SK-N-SH (cell line): Measurements from ENCODE around the gene SPRR1A. TPM values are rescaled to one million over a fixed set of nuclear protein-coding genes. Genes with fewer than 3 reads are reported as not detected.

Source experiments
- CTCF ChIA-PET: fragments of 300-600, 350-600 bp; formaldehyde crosslinking; extraction: SDS; loops from one replicate; lab custom pipeline; 2021; lab: Yijun Ruan, JAX
- POLR2A ChIA-PET: fragments of 350-600 bp; sonication (Branson Sonifier 250); formaldehyde crosslinking; extraction: SDS; loops from one replicate; lab custom pipeline; 2020; ENCODE audit warnings: antibody characterized with exemption, inconsistent platforms; lab: Yijun Ruan, JAX
- DNase-seq: peaks from one replicate; pipeline ENCODE4 v3.0.0; 2012
- H2AFZ ChIP-seq: fragments of 200-600 bp; sonication (generic); 2 replicates; pipeline ENCODE4 v1.8.1; 2016; ENCODE audit warnings: antibody characterized with exemption, mild to moderate bottlenecking, low read depth
- H3F3A ChIP-seq: fragments of 200-600 bp; sonication (generic); replicated peaks from 2 replicates; pipeline ENCODE3; 2016; ENCODE audit warnings: antibody characterized with exemption, mild to moderate bottlenecking; ENCODE audit not compliant: insufficient read depth
- H3K27ac ChIP-seq, 2 experiments: fragments of 200-500 bp in 1 of 2; fragments of 200-600 bp in 1 of 2; sonication (Bioruptor generic) in 1 of 2; sonication (generic), shearing (Covaris generic) in 1 of 2; 2 replicates each; pipeline versions ENCODE4 v1.5.1 to v1.6.1; 2014 to 2016; ENCODE audit warnings: low read depth in 2 of 2, inconsistent platforms in 1 of 2, low read length in 1 of 2, mild to moderate bottlenecking in 1 of 2, mixed read lengths in 1 of 2
- H3K27me3 ChIP-seq: fragments of 200-600 bp; sonication (generic), shearing (Covaris generic); 2 replicates; pipeline ENCODE4 v1.6.1; 2016; ENCODE audit warnings: mixed run types; ENCODE audit not compliant: insufficient read depth
- H3K36me3 ChIP-seq, 2 experiments: fragments of 200-500 bp in 1 of 2; fragments of 200-600 bp in 1 of 2; sonication (Bioruptor generic) in 1 of 2; sonication (generic) in 1 of 2; replicated peaks in 1 of 2; 2 replicates each; pipeline versions ENCODE3 to v1.5.1; 2014 to 2016; ENCODE audit warnings: low read length in 1 of 2, mild to moderate bottlenecking in 1 of 2; ENCODE audit not compliant: insufficient read depth in 2 of 2, control insufficient read depth in 1 of 2
- H3K4me1 ChIP-seq, 2 experiments: fragments of 200-500 bp in 1 of 2; fragments of 200-600 bp in 1 of 2; sonication (Bioruptor generic) in 1 of 2; sonication (generic), shearing (Covaris generic) in 1 of 2; 2 replicates each; pipeline versions ENCODE4 v1.5.1 to v1.6.1; 2014 to 2016; ENCODE audit warnings: low read depth in 1 of 2, low read length in 1 of 2, mixed run types in 1 of 2; ENCODE audit not compliant: insufficient read depth in 2 of 2, control insufficient read depth in 1 of 2
- H3K4me2 ChIP-seq: fragments of 200-600 bp; sonication (generic), shearing (Covaris generic); 2 replicates; pipeline ENCODE4 v1.6.1; 2017; ENCODE audit warnings: mixed run types
- H3K4me3 ChIP-seq, 2 experiments: fragments of 200-500 bp in 1 of 2; fragments of 200-600 bp in 1 of 2; sonication (Bioruptor generic) in 1 of 2; sonication (generic), shearing (Covaris generic) in 1 of 2; 2 replicates each; pipeline versions ENCODE4 v1.5.1 to v1.8.1; 2014 to 2016; ENCODE audit warnings: low read depth in 2 of 2, inconsistent platforms in 1 of 2, low read length in 1 of 2, mild to moderate bottlenecking in 1 of 2, mixed read lengths in 1 of 2, moderate library complexity in 1 of 2
- H3K79me2 ChIP-seq: fragments of 200-600 bp; sonication (generic); 2 replicates; pipeline ENCODE4 v1.8.1; 2017; ENCODE audit warnings: mild to moderate bottlenecking; ENCODE audit not compliant: insufficient read depth
- H3K9ac ChIP-seq: fragments of 200-600 bp; sonication (generic); 2 replicates; pipeline ENCODE4 v1.6.1; 2017; ENCODE audit warnings: mixed run types
- H3K9me2 ChIP-seq: fragments of 200-600 bp; sonication (generic); 2 replicates; pipeline ENCODE4 v1.6.1; 2017; ENCODE audit warnings: mixed run types
- H3K9me3 ChIP-seq: fragments of 200-600 bp; sonication (generic); 2 replicates; pipeline ENCODE4 v1.6.1; 2017; ENCODE audit warnings: mixed run types, mild to moderate bottlenecking, moderate library complexity
- H4K20me1 ChIP-seq: fragments of 200-600 bp; sonication (generic); 2 replicates; pipeline ENCODE4 v1.6.1; 2017; ENCODE audit warnings: mild to moderate bottlenecking, mixed run types; ENCODE audit not compliant: insufficient read depth
- ELF1 ChIP-seq: IDR thresholded peaks from 2 replicates; pipeline ENCODE4 v1.4.0; 2012
- EZH2phosphoT487 ChIP-seq: fragments of 200-600 bp; sonication (generic); IDR thresholded peaks from 2 replicates; pipeline ENCODE4 v1.6.1; 2017; ENCODE audit warnings: low read depth, mixed run types, mild to moderate bottlenecking, antibody characterized with exemption, moderate library complexity, borderline replicate concordance
- FOSL2 ChIP-seq: IDR thresholded peaks from 2 replicates; pipeline ENCODE4 v1.4.0; 2012; ENCODE audit warnings: low read depth, mild to moderate bottlenecking, moderate library complexity, borderline replicate concordance
- MEF2A ChIP-seq: IDR thresholded peaks from 2 replicates; pipeline ENCODE4 v1.4.0; 2012; ENCODE audit warnings: low read depth, borderline replicate concordance
- MXI1 ChIP-seq: IDR thresholded peaks from 2 replicates; pipeline ENCODE4 v1.6.1; 2012; ENCODE audit warnings: mild to moderate bottlenecking, low read depth, low read length, improper control_type of control experiment
- NFIC ChIP-seq: IDR thresholded peaks from 2 replicates; pipeline ENCODE4 v1.4.0; 2012; ENCODE audit warnings: borderline replicate concordance
- PBX3 ChIP-seq: IDR thresholded peaks from 2 replicates; pipeline ENCODE4; 2012
- SIN3A ChIP-seq: IDR thresholded peaks from 2 replicates; pipeline ENCODE4 v1.6.1; 2012; ENCODE audit warnings: low read depth, mild to moderate bottlenecking, low read length, moderate library complexity, borderline replicate concordance
- SMC3 ChIP-seq: IDR thresholded peaks from 2 replicates; pipeline ENCODE4 v1.6.1; 2012; ENCODE audit warnings: low read depth, low read length, improper control_type of control experiment
- TCF12 ChIP-seq: IDR thresholded peaks from 2 replicates; pipeline ENCODE4 v1.4.0; 2012
- TEAD4 ChIP-seq: IDR thresholded peaks from 2 replicates; pipeline ENCODE4 v1.4.0; 2012; ENCODE audit warnings: mild to moderate bottlenecking, borderline replicate concordance; ENCODE audit not compliant: insufficient read depth
- WGBS: methylation state at CpG from one replicate; pipeline ENCODE4 v1.1.6; 2017; ENCODE audit warnings: low lambda C conversion rate; 5-methylcytosine and 5-hydroxymethylcytosine counted together
- polyA plus RNA-seq, 3 experiments: library from polyadenylated mRNA; depleted of rRNA; stranded (reverse); fragments of >200 nt; gene quantifications; 2 replicates each; pipeline ENCODE4 v1.2.3, GENCODE V29; 2012
- TF ChIP-seq, protein P1 (sequence below): IDR thresholded peaks from 2 replicates; pipeline ENCODE4 v1.4.0; 2012; ENCODE audit warnings: low read depth, borderline replicate concordance
- TF ChIP-seq, protein P2 (sequence below): IDR thresholded peaks from 2 replicates; pipeline ENCODE4 v1.6.1; 2012; ENCODE audit warnings: mild to moderate bottlenecking, low read depth, low read length, moderate library complexity

Gene SPRR1A
- not detected in 2 replicates for polyA plus RNA-seq (2012; rRNA removed)
- polyA plus RNA-seq (2012; cell fraction: cytosol; rRNA removed) = not detected in 2 replicates
- polyA plus RNA-seq (2012; cell fraction: nucleus; rRNA removed) = not detected in 2 replicates

GRCh38 chr1:152983743-152984142 lies at the start of gene SPRR1A:
SPRR1A (plus strand) TSS chr1:152984081; CDS start chr1:152985231, 1,150 bp downstream.
- H3K9ac ChIP-seq = no peak within 1 kb of the TSS
- no peak within 1 kb of the TSS for H3K4me3 ChIP-seq
- ChIA-PET CTCF (no interaction called here), POLR2A (no interaction called here)
- H3K36me3 ChIP-seq = no peaks in the 10 kb centered on the region
- H3K79me2 ChIP-seq = no peaks in the 10 kb centered on the region
- H3F3A ChIP-seq = no peaks in the 10 kb centered on the region
- H3K27ac ChIP-seq = no peak within 1 kb of the TSS
- no peaks in the 10 kb centered on the region for H3K27me3 ChIP-seq
- H3K4me2 ChIP-seq = no peak within 1 kb of the TSS
- no peak within 1 kb of the TSS for H2AFZ ChIP-seq
- WGBS = 10% methylated on average over 3 of the region's 3 CpGs
- H3K9me2 ChIP-seq = no peaks in the 10 kb centered on the region
- no peak for DNase-seq
- TF ChIP-seq EZH2phosphoT487 (no peak), FOSL2 (no peak), TEAD4 (no peak), NFIC (no peak), SMC3 (no peak), TCF12 (no peak), MEF2A (no peak), MXI1 (no peak), SIN3A (no peak), ELF1 (no peak), PBX3 (no peak)
- TF ChIP-seq, protein P1, sequence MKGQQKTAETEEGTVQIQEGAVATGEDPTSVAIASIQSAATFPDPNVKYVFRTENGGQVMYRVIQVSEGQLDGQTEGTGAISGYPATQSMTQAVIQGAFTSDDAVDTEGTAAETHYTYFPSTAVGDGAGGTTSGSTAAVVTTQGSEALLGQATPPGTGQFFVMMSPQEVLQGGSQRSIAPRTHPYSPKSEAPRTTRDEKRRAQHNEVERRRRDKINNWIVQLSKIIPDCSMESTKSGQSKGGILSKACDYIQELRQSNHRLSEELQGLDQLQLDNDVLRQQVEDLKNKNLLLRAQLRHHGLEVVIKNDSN = no peak
- TF ChIP-seq, protein P2, sequence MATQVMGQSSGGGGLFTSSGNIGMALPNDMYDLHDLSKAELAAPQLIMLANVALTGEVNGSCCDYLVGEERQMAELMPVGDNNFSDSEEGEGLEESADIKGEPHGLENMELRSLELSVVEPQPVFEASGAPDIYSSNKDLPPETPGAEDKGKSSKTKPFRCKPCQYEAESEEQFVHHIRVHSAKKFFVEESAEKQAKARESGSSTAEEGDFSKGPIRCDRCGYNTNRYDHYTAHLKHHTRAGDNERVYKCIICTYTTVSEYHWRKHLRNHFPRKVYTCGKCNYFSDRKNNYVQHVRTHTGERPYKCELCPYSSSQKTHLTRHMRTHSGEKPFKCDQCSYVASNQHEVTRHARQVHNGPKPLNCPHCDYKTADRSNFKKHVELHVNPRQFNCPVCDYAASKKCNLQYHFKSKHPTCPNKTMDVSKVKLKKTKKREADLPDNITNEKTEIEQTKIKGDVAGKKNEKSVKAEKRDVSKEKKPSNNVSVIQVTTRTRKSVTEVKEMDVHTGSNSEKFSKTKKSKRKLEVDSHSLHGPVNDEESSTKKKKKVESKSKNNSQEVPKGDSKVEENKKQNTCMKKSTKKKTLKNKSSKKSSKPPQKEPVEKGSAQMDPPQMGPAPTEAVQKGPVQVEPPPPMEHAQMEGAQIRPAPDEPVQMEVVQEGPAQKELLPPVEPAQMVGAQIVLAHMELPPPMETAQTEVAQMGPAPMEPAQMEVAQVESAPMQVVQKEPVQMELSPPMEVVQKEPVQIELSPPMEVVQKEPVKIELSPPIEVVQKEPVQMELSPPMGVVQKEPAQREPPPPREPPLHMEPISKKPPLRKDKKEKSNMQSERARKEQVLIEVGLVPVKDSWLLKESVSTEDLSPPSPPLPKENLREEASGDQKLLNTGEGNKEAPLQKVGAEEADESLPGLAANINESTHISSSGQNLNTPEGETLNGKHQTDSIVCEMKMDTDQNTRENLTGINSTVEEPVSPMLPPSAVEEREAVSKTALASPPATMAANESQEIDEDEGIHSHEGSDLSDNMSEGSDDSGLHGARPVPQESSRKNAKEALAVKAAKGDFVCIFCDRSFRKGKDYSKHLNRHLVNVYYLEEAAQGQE = no peak
- no peaks in the 10 kb centered on the region for H4K20me1 ChIP-seq
- no peaks in the 10 kb centered on the region for H3K9me3 ChIP-seq
- no peaks in the 10 kb centered on the region for H3K4me1 ChIP-seq
